K562 treated with DMSO at 1 percent for 4 hours (cell line): Measurements from ENCODE around the gene NFAT5. TPM values are rescaled to one million over a fixed set of nuclear protein-coding genes. Genes with fewer than 3 reads are reported as not detected.

ENCODE experiments used
- total RNA-seq: library from RNA; unstranded; fragments of 300-600 nt; gene quantifications from 2 replicates; pipeline ENCODE4 v1.2.3, GENCODE V29; 2022; ENCODE audit not compliant: insufficient read depth

The NFAT5 gene, protein sequence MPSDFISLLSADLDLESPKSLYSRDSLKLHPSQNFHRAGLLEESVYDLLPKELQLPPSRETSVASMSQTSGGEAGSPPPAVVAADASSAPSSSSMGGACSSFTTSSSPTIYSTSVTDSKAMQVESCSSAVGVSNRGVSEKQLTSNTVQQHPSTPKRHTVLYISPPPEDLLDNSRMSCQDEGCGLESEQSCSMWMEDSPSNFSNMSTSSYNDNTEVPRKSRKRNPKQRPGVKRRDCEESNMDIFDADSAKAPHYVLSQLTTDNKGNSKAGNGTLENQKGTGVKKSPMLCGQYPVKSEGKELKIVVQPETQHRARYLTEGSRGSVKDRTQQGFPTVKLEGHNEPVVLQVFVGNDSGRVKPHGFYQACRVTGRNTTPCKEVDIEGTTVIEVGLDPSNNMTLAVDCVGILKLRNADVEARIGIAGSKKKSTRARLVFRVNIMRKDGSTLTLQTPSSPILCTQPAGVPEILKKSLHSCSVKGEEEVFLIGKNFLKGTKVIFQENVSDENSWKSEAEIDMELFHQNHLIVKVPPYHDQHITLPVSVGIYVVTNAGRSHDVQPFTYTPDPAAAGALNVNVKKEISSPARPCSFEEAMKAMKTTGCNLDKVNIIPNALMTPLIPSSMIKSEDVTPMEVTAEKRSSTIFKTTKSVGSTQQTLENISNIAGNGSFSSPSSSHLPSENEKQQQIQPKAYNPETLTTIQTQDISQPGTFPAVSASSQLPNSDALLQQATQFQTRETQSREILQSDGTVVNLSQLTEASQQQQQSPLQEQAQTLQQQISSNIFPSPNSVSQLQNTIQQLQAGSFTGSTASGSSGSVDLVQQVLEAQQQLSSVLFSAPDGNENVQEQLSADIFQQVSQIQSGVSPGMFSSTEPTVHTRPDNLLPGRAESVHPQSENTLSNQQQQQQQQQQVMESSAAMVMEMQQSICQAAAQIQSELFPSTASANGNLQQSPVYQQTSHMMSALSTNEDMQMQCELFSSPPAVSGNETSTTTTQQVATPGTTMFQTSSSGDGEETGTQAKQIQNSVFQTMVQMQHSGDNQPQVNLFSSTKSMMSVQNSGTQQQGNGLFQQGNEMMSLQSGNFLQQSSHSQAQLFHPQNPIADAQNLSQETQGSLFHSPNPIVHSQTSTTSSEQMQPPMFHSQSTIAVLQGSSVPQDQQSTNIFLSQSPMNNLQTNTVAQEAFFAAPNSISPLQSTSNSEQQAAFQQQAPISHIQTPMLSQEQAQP (N-terminal part only)
- total RNA-seq = 3.6 and 6.8 TPM in 2 replicates

DNA sequence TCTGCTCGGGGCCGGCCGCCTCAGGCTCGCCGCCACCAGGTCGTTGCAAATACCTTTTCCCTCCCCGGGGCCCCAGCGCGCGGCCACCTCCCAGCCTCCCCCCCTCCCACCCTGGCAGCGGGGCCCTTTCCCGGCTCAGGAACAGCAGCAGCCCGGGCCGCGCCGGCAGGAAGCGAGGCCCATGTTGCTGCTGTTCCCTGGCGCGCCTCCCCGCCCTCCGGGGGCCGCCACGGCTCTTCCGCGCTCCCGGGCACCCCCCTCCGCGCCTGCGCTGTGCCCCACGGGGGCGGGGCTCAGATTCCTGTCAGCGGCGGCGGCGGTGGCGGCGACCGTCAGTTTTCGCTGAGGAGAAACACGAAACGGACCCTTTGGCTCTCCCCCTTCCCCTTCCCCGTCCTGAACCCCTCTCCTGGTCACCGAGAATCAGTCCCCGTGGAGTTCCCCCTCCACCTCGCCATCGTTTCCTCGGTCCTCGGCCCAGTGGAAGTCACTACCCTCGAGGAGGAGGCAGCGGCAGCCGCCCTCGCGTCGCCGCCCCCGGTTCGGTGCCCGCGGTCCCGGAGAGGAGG, at the start of gene NFAT5:
TSS of gene NFAT5 (plus strand) at position 296 of the 569 bp plus-strand sequence. CDS start 336 bp downstream, outside the sequence.

GRCh38 chr16:69726313-69727060, 160.7 kb downstream of the NFAT5 start, which contains the start of gene NQO1:
Gene NQO1, minus strand, starts transcription at chr16:69726560. Its CDS starts 121 bp downstream, at chr16:69726439.

Other genes starting within 250 kb of the NFAT5 start
- gene PDF, start 235.4 kb upstream of the NFAT5 start, total RNA-seq = 11.0 and 15.4 TPM in 2 replicates
- gene COG8, start 226.4 kb upstream of the NFAT5 start, total RNA-seq = 24.9 and 26.8 TPM in 2 replicates
- 13.0 and 14.3 TPM in 2 replicates for gene NIP7, start 226.2 kb upstream of the NFAT5 start, total RNA-seq
- gene TMED6, start 214.2 kb upstream of the NFAT5 start, total RNA-seq = 1.4 TPM in 1 of 2 replicates, not detected in the other
- gene TERF2, start 180.0 kb upstream of the NFAT5 start, total RNA-seq = 16.3 and 21.4 TPM in 2 replicates
- 53.8 and 67.7 TPM in 2 replicates for gene CYB5B, start 141.3 kb upstream of the NFAT5 start, total RNA-seq
- 119 and 132 TPM in 2 replicates for gene NQO1, start 160.6 kb downstream of the NFAT5 start, total RNA-seq
- gene NOB1, start 189.0 kb downstream of the NFAT5 start, total RNA-seq = 79.7 and 83.9 TPM in 2 replicates
- gene WWP2, start 196.4 kb downstream of the NFAT5 start, total RNA-seq = 22.0 and 23.5 TPM in 2 replicates